GM12878 (cell line): Measurements from ENCODE around the gene LBH. TPM values are rescaled to one million over a fixed set of nuclear protein-coding genes. Genes with fewer than 3 reads are reported as not detected.

Experiments used
- ATAC-seq: fragments of 200-7000 bp; cut with Tn5 transposase; 3 replicates; pipeline ENCODE4 v1.9.1; 2020; ENCODE audit warnings: mild to moderate bottlenecking, moderate library complexity
- BruUV-seq: library from RNA; stranded (reverse); fragments of 400-500 nt; replicated peaks from 2 replicates; lab custom pipeline; 2021; lab: Mats Ljungman, UMichigan
- CTCF ChIA-PET: fragments of 300-600 bp; sonication (Branson Sonifier 250); formaldehyde crosslinking; extraction: SDS; loops from one replicate; lab custom pipeline; 2021; ENCODE audit warnings: inconsistent platforms; lab: Yijun Ruan, JAX
- POLR2A ChIA-PET: fragments of 350-600 bp; formaldehyde crosslinking; extraction: SDS; loops from one replicate; lab custom pipeline; 2021; ENCODE audit warnings: inconsistent platforms; lab: Charles Lee
- RAD21 ChIA-PET: fragments of 300-600 bp; sonication (Branson Sonifier 250); formaldehyde crosslinking; loops from one replicate; lab custom pipeline; 2023; ENCODE audit warnings: antibody characterized with exemption; ENCODE audit not compliant: unreplicated experiment; lab: Charles Lee
- SMC1A ChIA-PET: fragments of 300-600 bp; sonication (Branson Sonifier 250); formaldehyde crosslinking; loops from one replicate; lab custom pipeline; 2023; ENCODE audit not compliant: unreplicated experiment, uncharacterized antibody; lab: Charles Lee
- DNase-seq: peaks from one replicate; pipeline ENCODE4 v3.0.0-alpha.2; 2011; ENCODE audit warnings: low read depth, low spot score
- FAIRE-seq: peaks from 3 replicates; lab custom pipeline; 2011; peaks lifted over from hg19 to GRCh38; lab: Jason Lieb, UNC
- H2AFZ ChIP-seq: 2 replicates; pipeline ENCODE4 v1.6.0; 2011; ENCODE audit warnings: low read depth, low read length, control low read depth; ENCODE audit not compliant: control insufficient read depth
- H3K27ac ChIP-seq: 2 replicates; pipeline ENCODE4 v1.5.1; 2011; ENCODE audit warnings: control low read depth; ENCODE audit not compliant: control insufficient read depth, insufficient read depth
- H3K27me3 ChIP-seq, 2 experiments: replicated peaks in 1 of 2; 2 replicates each; pipeline versions ENCODE4 v1.6.0 to v1.6.1; 2011; ENCODE audit warnings: low read length in 1 of 2; ENCODE audit not compliant: control insufficient read depth in 2 of 2, insufficient read depth in 2 of 2
- H3K36me3 ChIP-seq, 2 experiments: 2 replicates each; pipeline ENCODE4 v1.5.1; 2011; ENCODE audit warnings: low read length in 1 of 2; ENCODE audit not compliant: control insufficient read depth in 2 of 2, insufficient read depth in 2 of 2
- H3K4me1 ChIP-seq: 2 replicates; pipeline ENCODE4 v1.6.1; 2011; ENCODE audit warnings: mild to moderate bottlenecking, low read length, moderate library complexity, mixed read lengths; ENCODE audit not compliant: control insufficient read depth, insufficient read depth
- H3K4me2 ChIP-seq: 2 replicates; pipeline ENCODE4 v1.6.0; 2011; ENCODE audit warnings: control low read depth; ENCODE audit not compliant: control insufficient read depth, insufficient read depth
- H3K4me3 ChIP-seq: fragments of 200-600 bp; sonication (generic); 2 replicates; pipeline ENCODE4 v1.5.1; 2016
- H3K79me2 ChIP-seq: 2 replicates; pipeline ENCODE4 v1.6.0; 2011; ENCODE audit warnings: low read length; ENCODE audit not compliant: control insufficient read depth, insufficient read depth
- H3K9ac ChIP-seq: 2 replicates; pipeline ENCODE4 v1.8.0; 2011; ENCODE audit warnings: low read length, control low read depth, mixed read lengths; ENCODE audit not compliant: control insufficient read depth, insufficient read depth
- H3K9me3 ChIP-seq: replicated peaks from 3 replicates; pipeline ENCODE4 v1.5.1; 2011; ENCODE audit warnings: mild to moderate bottlenecking, low read length; ENCODE audit not compliant: control insufficient read depth, insufficient read depth
- H4K20me1 ChIP-seq: 2 replicates; pipeline ENCODE4 v1.6.0; 2011; ENCODE audit not compliant: control insufficient read depth, insufficient read depth
- LARP7 ChIP-seq: fragments of 450-650 bp; IDR thresholded peaks from 2 replicates; pipeline ENCODE4 v1.6.1; 2017; ENCODE audit warnings: mild to moderate bottlenecking
- MEF2A ChIP-seq: IDR thresholded peaks from 2 replicates; pipeline ENCODE4 v1.6.1; 2011; ENCODE audit warnings: low read depth, mild to moderate bottlenecking, low read length, moderate library complexity; ENCODE audit not compliant: insufficient read depth
- RFX5 ChIP-seq: IDR thresholded peaks from 2 replicates; pipeline ENCODE4 v1.6.1; 2011; ENCODE audit warnings: low read depth, low read length, improper control_type of control experiment
- SRF ChIP-seq, 2 experiments: IDR thresholded peaks; 2 replicates each; pipeline ENCODE4 v1.6.1; 2011; ENCODE audit warnings: low read depth in 2 of 2, low read length in 2 of 2, mild to moderate bottlenecking in 1 of 2, moderate library complexity in 1 of 2
- TBL1XR1 ChIP-seq: IDR thresholded peaks from 2 replicates; pipeline ENCODE4 v1.6.1; 2012; ENCODE audit warnings: low read depth, low read length, improper control_type of control experiment
- ZBTB11 ChIP-seq: fragments of 450-650 bp; formaldehyde crosslinking; IDR thresholded peaks from 2 replicates; pipeline ENCODE4 v1.5.0; 2022; ENCODE audit warnings: mild to moderate bottlenecking, missing genetic modification characterization
- ZNF24 ChIP-seq: fragments of 450-650 bp; IDR thresholded peaks from 2 replicates; pipeline ENCODE4 v1.6.1; 2017; ENCODE audit warnings: antibody characterized with exemption, mild to moderate bottlenecking
- WGBS: methylation state at CpG from one replicate; pipeline ENCODE4 v1.1.6; 2016; ENCODE audit warnings: low lambda C conversion rate; ENCODE audit not compliant: insufficient replicate concordance, insufficient coverage; ENCODE audit errors: missing lambda C conversion rate; 5-methylcytosine and 5-hydroxymethylcytosine counted together
- in situ Hi-C: fragments of 300-500 bp; cut with MboI; formaldehyde crosslinking; loops from 9 replicates; pipeline ENCODE4 v1.14.3; 2018; ENCODE audit warnings: mixed read lengths
- intact Hi-C: fragments of 100-400 bp; cut with micrococcal nuclease; formaldehyde crosslinking; loops from one replicate; pipeline ENCODE4 v1.14.2; 2022; ENCODE audit not compliant: unreplicated experiment
- polyA plus RNA-seq, 11 experiments: library from polyadenylated mRNA; depleted of rRNA in 4 of 11; unstranded in 6 of 11; stranded (reverse) in 5 of 11; fragments of >200 nt; fragmentation: Nextera tagmentation in 4 of 11; fragmentation: Illumina TruSeq in 1 of 11; extraction: Ambion mirVana in 4 of 11; extraction: Trizol in 1 of 11; gene quantifications; 1 replicate in 1 of 11; 2 replicates in 10 of 11; pipeline versions ENCODE4 v1.2.1 to v1.2.3, GENCODE V29; 2011 to 2016; ENCODE audit warnings: inconsistent platforms in 2 of 11, missing spikeins in 2 of 11, low read depth in 1 of 11
- total RNA-seq, 4 experiments: library from RNA; depleted of rRNA in 3 of 4; stranded (reverse); fragments of >200 nt in 3 of 4; fragmentation: Illumina TruSeq in 1 of 4; extraction: Trizol in 1 of 4; gene quantifications; 2 replicates each; pipeline versions ENCODE4 v1.2.1 to v1.2.3, GENCODE V29; 2013 to 2021
- TF ChIP-seq, protein P1 (sequence below): fragments of 150-350 bp; IDR thresholded peaks from 2 replicates; pipeline ENCODE4 v1.6.1; 2014; ENCODE audit warnings: mild to moderate bottlenecking, low read depth, low read length

LBH gene
- total and polyA plus RNA-seq, 10 of the 15 experiments (the other 5 are each of a cell fraction or from before 2014, with no cell fraction given) = 9.3 to 133 (median 34.1) TPM

- no peak for TF ChIP-seq ZBTB11 (CRISPR knock-in tag)
- no peak for TF ChIP-seq ZNF24
- TF ChIP-seq, protein P1, sequence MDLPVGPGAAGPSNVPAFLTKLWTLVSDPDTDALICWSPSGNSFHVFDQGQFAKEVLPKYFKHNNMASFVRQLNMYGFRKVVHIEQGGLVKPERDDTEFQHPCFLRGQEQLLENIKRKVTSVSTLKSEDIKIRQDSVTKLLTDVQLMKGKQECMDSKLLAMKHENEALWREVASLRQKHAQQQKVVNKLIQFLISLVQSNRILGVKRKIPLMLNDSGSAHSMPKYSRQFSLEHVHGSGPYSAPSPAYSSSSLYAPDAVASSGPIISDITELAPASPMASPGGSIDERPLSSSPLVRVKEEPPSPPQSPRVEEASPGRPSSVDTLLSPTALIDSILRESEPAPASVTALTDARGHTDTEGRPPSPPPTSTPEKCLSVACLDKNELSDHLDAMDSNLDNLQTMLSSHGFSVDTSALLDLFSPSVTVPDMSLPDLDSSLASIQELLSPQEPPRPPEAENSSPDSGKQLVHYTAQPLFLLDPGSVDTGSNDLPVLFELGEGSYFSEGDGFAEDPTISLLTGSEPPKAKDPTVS = no peak
- no peak for TF ChIP-seq RFX5
- no peak for TF ChIP-seq MEF2A
- TF ChIP-seq LARP7 = no peak
- TF ChIP-seq SRF (IDR thresholded peaks at IDR 0.05; ENCODE audit: low read depth in 2 of 2, low read length in 2 of 2) = no peak
Measured at GRCh38 chr2:30302566-30302965, 71.2 kb downstream of the LBH start (continued).

DNA sequence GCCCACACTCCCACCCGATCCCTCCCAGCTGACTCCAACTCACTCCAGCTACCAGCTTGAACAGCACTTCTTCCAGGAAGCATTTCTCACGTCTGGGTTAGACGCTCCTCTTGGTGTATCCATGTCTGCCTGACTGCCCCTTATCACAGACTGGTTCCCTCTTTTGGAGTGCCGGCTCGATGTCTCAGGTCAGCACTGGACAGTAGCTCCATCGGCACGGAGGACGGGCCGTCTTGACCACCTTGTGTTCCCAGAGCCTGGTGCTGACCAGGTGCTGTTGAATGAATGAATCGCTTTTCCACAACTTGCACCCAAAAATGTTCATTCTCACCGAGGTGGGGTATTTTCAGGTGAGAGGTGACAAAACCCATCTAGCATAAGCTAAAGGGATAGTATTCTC is 71.8 kb downstream of the LBH start:
- H3K4me2 ChIP-seq = no peak overlapping the region
- intact Hi-C loops (no loop called here), in situ Hi-C loops (no loop called here)
- no peak overlapping the region for H3K9ac ChIP-seq
- FAIRE-seq (no peak), ATAC-seq (no peak), DNase-seq (no peak)
- BruUV-seq = no TSS peak
- H3K27ac ChIP-seq = no peak overlapping the region
- H4K20me1 ChIP-seq = no peaks in the 10 kb centered on the region
- TF ChIP-seq TBL1XR1 = no peak
- H3K9me3 ChIP-seq = no peaks in the 10 kb centered on the region; the same call in 2 of the 3 replicates
- RAD21 ChIA-PET = interaction anchor here (0.8 kb wide), 2 partner anchors 15 to 32 kb away, joined by 3 read pairs; no protein-coding TSS in a partner anchor
- POLR2A ChIA-PET = interaction anchor here (0.6 kb wide), 2 partner anchors 80 to 888 kb away, joined by 3 read pairs; no protein-coding TSS in a partner anchor
- no peaks in the 10 kb centered on the region for H3K27me3 ChIP-seq
- H3K4me3 ChIP-seq = no peak overlapping the region
- peaks cover 3% of the 10 kb centered on the region; the same call in 1 of the 2 replicates for H3K4me1 ChIP-seq
- CTCF ChIA-PET = interaction anchor here (0.5 to 0.6 kb wide), 2 partner anchors 169 to 947 kb away, joined by 3 read pairs; no protein-coding TSS in a partner anchor
- no peaks in the 10 kb centered on the region for H3K79me2 ChIP-seq
- no peak overlapping the region for H2AFZ ChIP-seq
- SMC1A ChIA-PET = interaction anchor here (1.2 kb wide), 1 partner anchor 139 kb away, joined by 4 read pairs; no protein-coding TSS in a partner anchor
- no peaks in the 10 kb centered on the region for H3K36me3 ChIP-seq
- WGBS = 74% methylated on average over 11 of the region's 11 CpGs
